Measurements from ENCODE around the gene LDLR. TPM values are rescaled to one million over a fixed set of nuclear protein-coding genes. Genes with fewer than 3 reads are reported as not detected.
A peak's percentile ranks its signal among the peaks of the same experiment; 100 is the strongest.
"Not testable (repeated sequence)": the region's sequence is repeated elsewhere in the genome, so short reads cannot be mapped to it uniquely, and the experiment has no call there.

The LDLR gene
- total RNA-seq, 1 donor from 2014 or later = 99.2 TPM

- no peak for DNase-seq (ENCODE audit: low spot score in 2 of 2, unreplicated experiment in 2 of 2)
- Mint-ChIP-seq H3K4me3 (no peak overlapping the region), H3K27me3 (ENCODE audit: low read depth) (no peaks in the 10 kb centered on the region), H3K36me3 (peaks cover 23% of the 10 kb centered on the region), H3K27ac (peak overlapping the region; percentile 65), H3K9me3 (peaks cover 4% of the 10 kb centered on the region), H3K4me1 (peaks cover 14% of the 10 kb centered on the region)
- no peak for TF ChIP-seq CTCF (IDR thresholded peaks at IDR 0.05; ENCODE audit: unreplicated experiment)
Measured at GRCh38 chr19:11094520-11094894, 5.2 kb downstream of the LDLR start.

- peaks cover 4% of the 10 kb centered on the region for H3K9me3 Mint-ChIP-seq
- peaks cover 12% of the 10 kb centered on the region for H3K4me1 Mint-ChIP-seq
- H3K4me3 Mint-ChIP-seq = no peak overlapping the region
- H3K27ac Mint-ChIP-seq = peak overlapping the region; percentile 75
- H3K36me3 Mint-ChIP-seq = peaks cover 33% of the 10 kb centered on the region
- DNase-seq (ENCODE audit: low spot score in 2 of 2, unreplicated experiment in 2 of 2) = no peak
- TF ChIP-seq CTCF (IDR thresholded peaks at IDR 0.05; ENCODE audit: unreplicated experiment) = no peak
- no peaks in the 10 kb centered on the region for H3K27me3 Mint-ChIP-seq (ENCODE audit: low read depth)
Measured at GRCh38 chr19:11096210-11096841, 7.1 kb downstream of the LDLR start.

- H3K4me1 Mint-ChIP-seq; H3K9me3 Mint-ChIP-seq; DNase-seq (ENCODE audit: low spot score in 2 of 2, unreplicated experiment in 2 of 2); H3K4me3 Mint-ChIP-seq; H3K27me3 Mint-ChIP-seq (ENCODE audit: low read depth): not testable (repeated sequence)
- peak overlapping the region; percentile 25 for H3K27ac Mint-ChIP-seq
- peaks cover 33% of the 10 kb centered on the region for H3K36me3 Mint-ChIP-seq
Measured at GRCh38 chr19:11097367-11097766, 8.1 kb downstream of the LDLR start.

GRCh38 chr19:11098327-11098726, 9.1 kb downstream of the LDLR start:
- Mint-ChIP-seq H3K4me1 (no peaks in the 10 kb centered on the region), H3K9me3 (peaks cover 4% of the 10 kb centered on the region), H3K27me3 (ENCODE audit: low read depth) (no peaks in the 10 kb centered on the region), H3K27ac (no peak overlapping the region), H3K36me3 (peaks cover 42% of the 10 kb centered on the region), H3K4me3 (no peak overlapping the region)
- DNase-seq (ENCODE audit: low spot score in 2 of 2, unreplicated experiment in 2 of 2) = no peak
- TF ChIP-seq CTCF (IDR thresholded peaks at IDR 0.05; ENCODE audit: unreplicated experiment) = no peak

GRCh38 chr19:11098861-11099260, 9.6 kb downstream of the LDLR start:
- Mint-ChIP-seq H3K36me3 (peaks cover 42% of the 10 kb centered on the region), H3K4me1 (no peaks in the 10 kb centered on the region), H3K27ac (no peak overlapping the region), H3K4me3 (no peak overlapping the region), H3K9me3 (peaks cover 4% of the 10 kb centered on the region), H3K27me3 (ENCODE audit: low read depth) (no peaks in the 10 kb centered on the region)
- TF ChIP-seq CTCF (IDR thresholded peaks at IDR 0.05; ENCODE audit: unreplicated experiment) = no peak
- no peak for DNase-seq (ENCODE audit: low spot score in 2 of 2, unreplicated experiment in 2 of 2)

- DNase-seq (ENCODE audit: low spot score in 2 of 2, unreplicated experiment in 2 of 2) = no peak
- no peak for TF ChIP-seq CTCF (IDR thresholded peaks at IDR 0.05; ENCODE audit: unreplicated experiment)
- Mint-ChIP-seq H3K9me3 (peaks cover 4% of the 10 kb centered on the region), H3K36me3 (peaks cover 43% of the 10 kb centered on the region), H3K27ac (peak overlapping the region; percentile 79), H3K4me3 (no peak overlapping the region), H3K27me3 (ENCODE audit: low read depth) (no peaks in the 10 kb centered on the region), H3K4me1 (no peaks in the 10 kb centered on the region)
Measured at GRCh38 chr19:11100049-11100448, 10.8 kb downstream of the LDLR start.

All from mesothelial cell of epicardium (in vitro differentiated cells).